HL-60 (cell line): ENCODE measurements around the gene PWP1.

ENCODE experiments used
- DNase-seq, 2 experiments: peaks; one replicate each; pipeline ENCODE4 v3.0.0-alpha.2; 2010 to 2020; ENCODE audit warnings: low read depth in 1 of 2, low spot score in 1 of 2
- H3K27ac ChIP-seq: fragments of 250-450 bp; sonication (Bioruptor Pico); replicated peaks from 2 replicates; pipeline ENCODE4 v1.5.1; 2020; ENCODE audit warnings: mild to moderate bottlenecking, moderate library complexity
- H3K27me3 ChIP-seq: fragments of 250-450 bp; sonication (Bioruptor Pico); 2 replicates; pipeline ENCODE4 v1.5.1; 2021; ENCODE audit warnings: mild to moderate bottlenecking, moderate library complexity; ENCODE audit not compliant: insufficient read depth, poor library complexity, severe bottlenecking
- H3K4me3 ChIP-seq: replicated peaks from 2 replicates; pipeline ENCODE4 v1.5.1; 2011; ENCODE audit warnings: mild to moderate bottlenecking, control low read depth, low read length; ENCODE audit not compliant: insufficient read depth
- GABPA ChIP-seq: IDR thresholded peaks from 2 replicates; pipeline ENCODE4 v1.6.1; 2012; ENCODE audit warnings: low read depth
- POLR2AphosphoS5 ChIP-seq: IDR thresholded peaks from 2 replicates; pipeline ENCODE4 v1.6.1; 2012; ENCODE audit warnings: low read depth
- SPI1 ChIP-seq: IDR thresholded peaks from 2 replicates; pipeline ENCODE4 v1.6.1; 2012; ENCODE audit warnings: low read depth, mild to moderate bottlenecking, borderline replicate concordance
- TF ChIP-seq, protein P1 (sequence below): IDR thresholded peaks from 2 replicates; pipeline ENCODE4 v1.6.1; 2012; ENCODE audit warnings: low read depth; ENCODE audit not compliant: insufficient replicate concordance
- TF ChIP-seq, protein P2 (sequence below): IDR thresholded peaks from one replicate; pipeline ENCODE4 v1.5.1; 2011; ENCODE audit warnings: low read length, control low read depth, inconsistent platforms; ENCODE audit not compliant: insufficient read depth

Gene PWP1

DNA sequence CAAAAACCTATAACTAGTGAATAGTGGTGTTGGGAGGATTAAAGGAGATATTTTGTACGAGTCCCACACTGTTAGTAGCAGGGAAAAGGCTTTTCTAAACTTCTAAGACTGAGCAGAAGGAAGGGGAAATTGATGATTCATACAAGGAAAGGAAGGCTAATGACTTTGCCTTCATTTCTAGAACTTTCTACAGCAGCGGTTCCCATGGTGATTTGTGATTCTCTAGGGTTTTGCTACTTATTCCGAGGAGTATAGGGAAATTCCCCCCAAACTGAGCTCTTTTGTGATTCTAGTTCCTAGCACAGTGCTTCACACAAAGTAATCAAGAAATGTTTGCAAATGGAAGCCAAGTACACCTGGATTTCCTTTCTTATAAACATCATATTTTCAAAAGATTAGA, 23.8 kb upstream of the PWP1 start:
- no peak for TF ChIP-seq SPI1
- no peak for TF ChIP-seq POLR2AphosphoS5
- TF ChIP-seq GABPA, result no peak
- TF ChIP-seq, protein P1, sequence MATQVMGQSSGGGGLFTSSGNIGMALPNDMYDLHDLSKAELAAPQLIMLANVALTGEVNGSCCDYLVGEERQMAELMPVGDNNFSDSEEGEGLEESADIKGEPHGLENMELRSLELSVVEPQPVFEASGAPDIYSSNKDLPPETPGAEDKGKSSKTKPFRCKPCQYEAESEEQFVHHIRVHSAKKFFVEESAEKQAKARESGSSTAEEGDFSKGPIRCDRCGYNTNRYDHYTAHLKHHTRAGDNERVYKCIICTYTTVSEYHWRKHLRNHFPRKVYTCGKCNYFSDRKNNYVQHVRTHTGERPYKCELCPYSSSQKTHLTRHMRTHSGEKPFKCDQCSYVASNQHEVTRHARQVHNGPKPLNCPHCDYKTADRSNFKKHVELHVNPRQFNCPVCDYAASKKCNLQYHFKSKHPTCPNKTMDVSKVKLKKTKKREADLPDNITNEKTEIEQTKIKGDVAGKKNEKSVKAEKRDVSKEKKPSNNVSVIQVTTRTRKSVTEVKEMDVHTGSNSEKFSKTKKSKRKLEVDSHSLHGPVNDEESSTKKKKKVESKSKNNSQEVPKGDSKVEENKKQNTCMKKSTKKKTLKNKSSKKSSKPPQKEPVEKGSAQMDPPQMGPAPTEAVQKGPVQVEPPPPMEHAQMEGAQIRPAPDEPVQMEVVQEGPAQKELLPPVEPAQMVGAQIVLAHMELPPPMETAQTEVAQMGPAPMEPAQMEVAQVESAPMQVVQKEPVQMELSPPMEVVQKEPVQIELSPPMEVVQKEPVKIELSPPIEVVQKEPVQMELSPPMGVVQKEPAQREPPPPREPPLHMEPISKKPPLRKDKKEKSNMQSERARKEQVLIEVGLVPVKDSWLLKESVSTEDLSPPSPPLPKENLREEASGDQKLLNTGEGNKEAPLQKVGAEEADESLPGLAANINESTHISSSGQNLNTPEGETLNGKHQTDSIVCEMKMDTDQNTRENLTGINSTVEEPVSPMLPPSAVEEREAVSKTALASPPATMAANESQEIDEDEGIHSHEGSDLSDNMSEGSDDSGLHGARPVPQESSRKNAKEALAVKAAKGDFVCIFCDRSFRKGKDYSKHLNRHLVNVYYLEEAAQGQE, result no peak
- TF ChIP-seq, protein P2, sequence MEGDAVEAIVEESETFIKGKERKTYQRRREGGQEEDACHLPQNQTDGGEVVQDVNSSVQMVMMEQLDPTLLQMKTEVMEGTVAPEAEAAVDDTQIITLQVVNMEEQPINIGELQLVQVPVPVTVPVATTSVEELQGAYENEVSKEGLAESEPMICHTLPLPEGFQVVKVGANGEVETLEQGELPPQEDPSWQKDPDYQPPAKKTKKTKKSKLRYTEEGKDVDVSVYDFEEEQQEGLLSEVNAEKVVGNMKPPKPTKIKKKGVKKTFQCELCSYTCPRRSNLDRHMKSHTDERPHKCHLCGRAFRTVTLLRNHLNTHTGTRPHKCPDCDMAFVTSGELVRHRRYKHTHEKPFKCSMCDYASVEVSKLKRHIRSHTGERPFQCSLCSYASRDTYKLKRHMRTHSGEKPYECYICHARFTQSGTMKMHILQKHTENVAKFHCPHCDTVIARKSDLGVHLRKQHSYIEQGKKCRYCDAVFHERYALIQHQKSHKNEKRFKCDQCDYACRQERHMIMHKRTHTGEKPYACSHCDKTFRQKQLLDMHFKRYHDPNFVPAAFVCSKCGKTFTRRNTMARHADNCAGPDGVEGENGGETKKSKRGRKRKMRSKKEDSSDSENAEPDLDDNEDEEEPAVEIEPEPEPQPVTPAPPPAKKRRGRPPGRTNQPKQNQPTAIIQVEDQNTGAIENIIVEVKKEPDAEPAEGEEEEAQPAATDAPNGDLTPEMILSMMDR, result no peak
- Histone ChIP-seq H3K27ac (no peak overlapping the region), H3K4me3 (no peak overlapping the region), H3K27me3 (no peaks in the 10 kb centered on the region)
- DNase-seq, result no peak

DNA sequence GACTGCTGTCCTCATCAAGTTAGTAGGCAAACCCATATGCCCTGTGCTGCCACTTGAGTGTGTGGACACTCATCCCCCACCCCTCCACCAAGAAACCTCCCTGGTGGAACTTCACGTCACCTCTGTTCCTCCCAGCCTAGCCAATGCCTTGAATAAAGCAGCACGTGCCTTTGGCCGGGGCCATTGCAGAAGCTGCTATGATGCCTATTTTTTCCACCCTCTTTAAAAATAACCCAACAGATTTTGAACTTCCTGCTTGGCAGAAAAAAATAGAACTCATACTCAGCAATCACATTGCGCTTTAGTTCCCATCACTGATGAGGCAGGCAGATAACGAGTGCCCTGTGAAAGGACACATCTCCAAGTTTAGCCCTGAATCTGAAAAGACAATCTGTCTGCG, 23.1 kb upstream of the PWP1 start:
- TF ChIP-seq, protein P2, result no peak
- TF ChIP-seq SPI1 (no peak), POLR2AphosphoS5 (no peak), GABPA (no peak)
- TF ChIP-seq, protein P1, result no peak
- H3K27ac ChIP-seq, result no peak overlapping the region
- DNase-seq, result no peak
- no peaks in the 10 kb centered on the region for H3K27me3 ChIP-seq
- H3K4me3 ChIP-seq, result no peak overlapping the region

DNA sequence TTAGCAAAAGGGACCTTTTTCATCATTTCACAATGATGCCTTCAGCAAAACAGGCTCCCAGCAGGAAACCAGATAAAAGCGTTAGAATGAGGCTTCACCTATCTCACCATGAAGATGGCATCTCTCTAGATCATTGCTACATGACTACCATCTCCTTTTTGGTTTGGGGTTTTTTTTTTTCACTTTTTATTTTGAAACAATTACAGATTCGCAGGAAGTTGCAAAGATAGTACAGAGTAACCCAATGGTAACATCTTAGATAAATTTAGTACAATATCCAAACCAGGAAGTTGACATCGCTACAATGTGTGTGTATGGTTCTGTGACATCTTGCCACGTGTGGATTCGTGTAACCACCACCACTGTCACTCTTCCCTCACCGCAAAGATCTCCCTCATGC, 22.3 kb upstream of the PWP1 start:
- Histone ChIP-seq H3K27me3 (no peaks in the 10 kb centered on the region), H3K4me3 (no peak overlapping the region), H3K27ac (no peak overlapping the region)
- DNase-seq, result no peak
- TF ChIP-seq GABPA (no peak), SPI1 (no peak), POLR2AphosphoS5 (no peak)
- TF ChIP-seq, protein P2, result no peak
- TF ChIP-seq, protein P1, result no peak
